HepG2 (cell line): ENCODE results near the gene MFSD12. TPM values are rescaled to one million over a fixed set of nuclear protein-coding genes. Genes with fewer than 3 reads are reported as not detected.

Experiments
- ATF7-NPFF ChIP-seq: sonication (generic); formaldehyde crosslinking; IDR thresholded peaks from 2 replicates; pipeline ENCODE4 v1.8.1; 2023; ENCODE audit warnings: mild to moderate bottlenecking, low read depth, missing genetic modification reagents, moderate library complexity
- BORCS8-MEF2B ChIP-seq: sonication (generic); formaldehyde crosslinking; IDR thresholded peaks from 2 replicates; pipeline ENCODE4 v1.8.0; 2022; ENCODE audit warnings: mild to moderate bottlenecking, missing genetic modification reagents
- FOXP1 ChIP-seq, 2 experiments: fragments of 450-650 bp in 1 of 2; IDR thresholded peaks; 2 replicates each; pipeline ENCODE4 v1.6.1; 2017 to 2018; ENCODE audit warnings: antibody characterized with exemption in 1 of 2
- GTF3A ChIP-seq: sonication (generic); formaldehyde crosslinking; conservative IDR thresholded peaks from 2 replicates; pipeline ENCODE4 v1.4.0; 2020; ENCODE audit warnings: mild to moderate bottlenecking, missing genetic modification reagents
- KLF9 ChIP-seq: IDR thresholded peaks from 2 replicates; pipeline ENCODE4 v1.6.1; 2016; ENCODE audit warnings: low read depth
- KMT2B ChIP-seq: IDR thresholded peaks from 2 replicates; pipeline ENCODE4 v1.6.1; 2016; ENCODE audit warnings: missing genetic modification reagents, missing compliant biosample characterization
- MEF2D ChIP-seq: sonication (generic); formaldehyde crosslinking; IDR thresholded peaks from 2 replicates; pipeline ENCODE4 v1.5.1; 2020; ENCODE audit warnings: mild to moderate bottlenecking, missing genetic modification reagents
- PHF8 ChIP-seq: sonication (generic); formaldehyde crosslinking; IDR thresholded peaks from 2 replicates; pipeline ENCODE4 v1.5.0; 2020; ENCODE audit warnings: missing genetic modification reagents
- POGZ ChIP-seq: sonication (generic); formaldehyde crosslinking; IDR thresholded peaks from 2 replicates; pipeline ENCODE4 v1.4.0; 2020; ENCODE audit warnings: mild to moderate bottlenecking, missing genetic modification reagents
- RFXAP ChIP-seq: sonication (generic); formaldehyde crosslinking; IDR thresholded peaks from 2 replicates; pipeline ENCODE4 v1.4.0; 2020; ENCODE audit warnings: missing genetic modification reagents, borderline replicate concordance
- SIN3B ChIP-seq: fragments of 150-350 bp; IDR thresholded peaks from 2 replicates; pipeline ENCODE4 v1.6.1; 2014; ENCODE audit warnings: low read length
- SPEN ChIP-seq: sonication (generic); formaldehyde crosslinking; IDR thresholded peaks from 2 replicates; pipeline ENCODE4 v1.5.1; 2020; ENCODE audit warnings: low read depth, mild to moderate bottlenecking, missing genetic modification reagents
- ZFP36 ChIP-seq: fragments of 150-350 bp; IDR thresholded peaks from 2 replicates; pipeline ENCODE4 v1.6.1; 2018; ENCODE audit warnings: borderline replicate concordance, low read length, low read depth; ENCODE audit not compliant: partially characterized antibody
- ZNF180 ChIP-seq: sonication (generic); formaldehyde crosslinking; IDR thresholded peaks from 2 replicates; pipeline ENCODE4 v1.4.0; 2020; ENCODE audit warnings: low read depth, missing genetic modification reagents, borderline replicate concordance
- polyA plus RNA-seq, 8 experiments: library from polyadenylated mRNA; depleted of rRNA in 3 of 8; stranded (reverse) in 7 of 8; unstranded in 1 of 8; fragments of >200 nt; fragmentation: Illumina TruSeq in 4 of 8; extraction: Trizol in 4 of 8; gene quantifications; 2 replicates each; pipeline versions ENCODE4 v1.2.1 to v1.2.3, GENCODE V29; 2011 to 2016; ENCODE audit warnings: low read depth in 4 of 8, missing spikeins in 1 of 8, mixed read lengths in 1 of 8; ENCODE audit not compliant: insufficient read depth in 1 of 8
- total RNA-seq, 5 experiments: library from RNA; depleted of rRNA; stranded (reverse); fragments of >200 nt; fragmentation: Illumina TruSeq; extraction: Trizol; gene quantifications; 2 replicates each; pipeline ENCODE4 v1.2.3, GENCODE V29; 2016; ENCODE audit warnings: low read depth in 1 of 5
- TF ChIP-seq, protein P1 (sequence below): fragments of 450-650 bp; IDR thresholded peaks from 2 replicates; pipeline ENCODE4 v1.6.1; 2017; ENCODE audit warnings: mild to moderate bottlenecking
- TF ChIP-seq, protein P2 (sequence below): sonication (generic); formaldehyde crosslinking; IDR thresholded peaks from 2 replicates; pipeline ENCODE4 v1.8.0; 2022; ENCODE audit warnings: missing genetic modification reagents, mild to moderate bottlenecking, inconsistent platforms, borderline replicate concordance
- TF ChIP-seq, protein P3 (sequence below): sonication (generic); formaldehyde crosslinking; IDR thresholded peaks from 2 replicates; pipeline ENCODE4 v1.5.0; 2020; ENCODE audit warnings: missing genetic modification reagents
- TF ChIP-seq, protein P4 (sequence below), 2 experiments: sonication (generic) in 1 of 2; formaldehyde crosslinking in 1 of 2; IDR thresholded peaks; 2 replicates each; pipeline versions ENCODE4 v1.6.1 to v1.9.0; 2014 to 2022; ENCODE audit warnings: antibody characterized with exemption in 1 of 2, borderline replicate concordance in 1 of 2, inconsistent platforms in 1 of 2, low read depth in 1 of 2, missing genetic modification reagents in 1 of 2

The MFSD12 gene
- total and polyA plus RNA-seq, 2 of the 13 experiments (the other 11 are each of a cell fraction or from before 2014, with no cell fraction given), result 27.2 to 29.1 TPM

DNA sequence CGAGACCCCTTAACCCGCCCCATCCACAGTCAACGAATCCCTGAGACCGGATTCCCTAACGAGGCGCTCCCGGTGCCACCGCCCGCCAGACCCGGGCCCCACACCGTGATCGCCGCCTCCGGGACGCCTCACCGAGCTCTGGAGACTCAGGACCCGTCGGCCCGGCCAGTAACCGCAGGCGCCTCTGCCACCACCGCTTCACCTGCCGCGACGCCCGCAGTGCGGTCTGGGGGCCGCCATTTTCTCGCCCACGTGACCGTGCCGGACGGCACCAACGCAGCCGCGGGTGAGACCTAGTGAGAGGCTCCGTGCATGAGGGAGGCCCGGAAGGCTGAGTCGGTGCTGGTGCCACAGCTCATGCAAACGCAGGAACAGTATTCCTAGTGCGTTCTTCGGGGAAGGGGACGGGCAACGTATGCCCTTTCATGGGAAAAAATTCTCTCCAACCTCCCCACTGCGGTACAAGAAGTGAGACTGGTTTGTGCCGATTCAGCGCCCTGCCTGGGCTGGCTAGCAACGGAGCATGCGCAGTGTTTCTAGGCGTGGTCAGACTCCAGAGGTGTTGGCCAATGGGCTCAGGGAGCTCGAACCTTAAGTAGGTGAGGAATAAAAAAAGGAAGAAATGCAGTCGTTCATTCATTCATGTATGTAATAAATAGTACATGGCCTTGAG lies 56.8 kb downstream of the MFSD12 start, which contains the start of gene DOHH (continued):
- peak; percentile 80 for TF ChIP-seq KMT2B (CRISPR knock-in tag)
- TF ChIP-seq POGZ (CRISPR knock-in tag), result peak; percentile 78
- peak; percentile 72; the same call in 1 of the 2 replicates for TF ChIP-seq SPEN (CRISPR knock-in tag)
- TF ChIP-seq MEF2D (CRISPR knock-in tag), result peak; percentile 43; the same call in 1 of the 2 replicates
- no peak for TF ChIP-seq FOXP1 (IDR thresholded peaks at IDR 0.05)
- no peak for TF ChIP-seq FOXP1 (CRISPR knock-in tag; IDR thresholded peaks at IDR 0.05)
- TF ChIP-seq, protein P1, sequence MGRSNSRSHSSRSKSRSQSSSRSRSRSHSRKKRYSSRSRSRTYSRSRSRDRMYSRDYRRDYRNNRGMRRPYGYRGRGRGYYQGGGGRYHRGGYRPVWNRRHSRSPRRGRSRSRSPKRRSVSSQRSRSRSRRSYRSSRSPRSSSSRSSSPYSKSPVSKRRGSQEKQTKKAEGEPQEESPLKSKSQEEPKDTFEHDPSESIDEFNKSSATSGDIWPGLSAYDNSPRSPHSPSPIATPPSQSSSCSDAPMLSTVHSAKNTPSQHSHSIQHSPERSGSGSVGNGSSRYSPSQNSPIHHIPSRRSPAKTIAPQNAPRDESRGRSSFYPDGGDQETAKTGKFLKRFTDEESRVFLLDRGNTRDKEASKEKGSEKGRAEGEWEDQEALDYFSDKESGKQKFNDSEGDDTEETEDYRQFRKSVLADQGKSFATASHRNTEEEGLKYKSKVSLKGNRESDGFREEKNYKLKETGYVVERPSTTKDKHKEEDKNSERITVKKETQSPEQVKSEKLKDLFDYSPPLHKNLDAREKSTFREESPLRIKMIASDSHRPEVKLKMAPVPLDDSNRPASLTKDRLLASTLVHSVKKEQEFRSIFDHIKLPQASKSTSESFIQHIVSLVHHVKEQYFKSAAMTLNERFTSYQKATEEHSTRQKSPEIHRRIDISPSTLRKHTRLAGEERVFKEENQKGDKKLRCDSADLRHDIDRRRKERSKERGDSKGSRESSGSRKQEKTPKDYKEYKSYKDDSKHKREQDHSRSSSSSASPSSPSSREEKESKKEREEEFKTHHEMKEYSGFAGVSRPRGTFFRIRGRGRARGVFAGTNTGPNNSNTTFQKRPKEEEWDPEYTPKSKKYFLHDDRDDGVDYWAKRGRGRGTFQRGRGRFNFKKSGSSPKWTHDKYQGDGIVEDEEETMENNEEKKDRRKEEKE, result no peak
- TF ChIP-seq, protein P2, sequence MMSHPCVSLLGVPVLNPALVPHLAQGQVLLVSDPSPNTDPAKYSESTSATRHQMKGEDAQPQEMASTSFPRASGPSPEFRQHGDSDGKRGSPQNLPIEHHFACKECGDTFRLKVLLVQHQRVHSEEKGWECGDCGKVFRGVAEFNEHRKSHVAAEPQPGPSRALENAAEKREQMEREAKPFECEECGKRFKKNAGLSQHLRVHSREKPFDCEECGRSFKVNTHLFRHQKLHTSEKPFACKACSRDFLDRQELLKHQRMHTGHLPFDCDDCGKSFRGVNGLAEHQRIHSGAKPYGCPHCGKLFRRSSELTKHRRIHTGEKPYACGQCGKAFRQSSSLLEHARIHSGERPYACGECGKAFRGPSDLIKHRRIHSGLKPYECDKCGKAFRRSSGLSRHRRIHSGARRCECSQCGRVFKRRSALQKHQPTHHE (CRISPR knock-in tag), result no peak
- TF ChIP-seq PHF8 (CRISPR knock-in tag), result peak; percentile 89
- TF ChIP-seq ZNF180 (CRISPR knock-in tag), result no peak; the same call in 1 of the 2 replicates
- no peak for TF ChIP-seq ZFP36
- peak; percentile 78; the same call in 1 of the 2 replicates for TF ChIP-seq ATF7-NPFF (CRISPR knock-in tag)
- no peak for TF ChIP-seq KLF9 (CRISPR knock-in tag)
- peak; percentile 76 for TF ChIP-seq BORCS8-MEF2B
- TF ChIP-seq, protein P3, sequence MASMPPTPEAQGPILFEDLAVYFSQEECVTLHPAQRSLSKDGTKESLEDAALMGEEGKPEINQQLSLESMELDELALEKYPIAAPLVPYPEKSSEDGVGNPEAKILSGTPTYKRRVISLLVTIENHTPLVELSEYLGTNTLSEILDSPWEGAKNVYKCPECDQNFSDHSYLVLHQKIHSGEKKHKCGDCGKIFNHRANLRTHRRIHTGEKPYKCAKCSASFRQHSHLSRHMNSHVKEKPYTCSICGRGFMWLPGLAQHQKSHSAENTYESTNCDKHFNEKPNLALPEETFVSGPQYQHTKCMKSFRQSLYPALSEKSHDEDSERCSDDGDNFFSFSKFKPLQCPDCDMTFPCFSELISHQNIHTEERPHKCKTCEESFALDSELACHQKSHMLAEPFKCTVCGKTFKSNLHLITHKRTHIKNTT (CRISPR knock-in tag), result no peak
- TF ChIP-seq RFXAP (CRISPR knock-in tag), result peak; percentile 97
- TF ChIP-seq, protein P4, sequence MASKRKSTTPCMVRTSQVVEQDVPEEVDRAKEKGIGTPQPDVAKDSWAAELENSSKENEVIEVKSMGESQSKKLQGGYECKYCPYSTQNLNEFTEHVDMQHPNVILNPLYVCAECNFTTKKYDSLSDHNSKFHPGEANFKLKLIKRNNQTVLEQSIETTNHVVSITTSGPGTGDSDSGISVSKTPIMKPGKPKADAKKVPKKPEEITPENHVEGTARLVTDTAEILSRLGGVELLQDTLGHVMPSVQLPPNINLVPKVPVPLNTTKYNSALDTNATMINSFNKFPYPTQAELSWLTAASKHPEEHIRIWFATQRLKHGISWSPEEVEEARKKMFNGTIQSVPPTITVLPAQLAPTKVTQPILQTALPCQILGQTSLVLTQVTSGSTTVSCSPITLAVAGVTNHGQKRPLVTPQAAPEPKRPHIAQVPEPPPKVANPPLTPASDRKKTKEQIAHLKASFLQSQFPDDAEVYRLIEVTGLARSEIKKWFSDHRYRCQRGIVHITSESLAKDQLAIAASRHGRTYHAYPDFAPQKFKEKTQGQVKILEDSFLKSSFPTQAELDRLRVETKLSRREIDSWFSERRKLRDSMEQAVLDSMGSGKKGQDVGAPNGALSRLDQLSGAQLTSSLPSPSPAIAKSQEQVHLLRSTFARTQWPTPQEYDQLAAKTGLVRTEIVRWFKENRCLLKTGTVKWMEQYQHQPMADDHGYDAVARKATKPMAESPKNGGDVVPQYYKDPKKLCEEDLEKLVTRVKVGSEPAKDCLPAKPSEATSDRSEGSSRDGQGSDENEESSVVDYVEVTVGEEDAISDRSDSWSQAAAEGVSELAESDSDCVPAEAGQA (IDR thresholded peaks at IDR 0.05; ENCODE audit: low read depth), result peak; percentile 66; the same call in 1 of the 2 replicates
- TF ChIP-seq, protein P4 (CRISPR knock-in tag; IDR thresholded peaks at IDR 0.05; ENCODE audit: borderline replicate concordance), result no peak
- no peak for TF ChIP-seq GTF3A (CRISPR knock-in tag)
- TF ChIP-seq SIN3B, result peak; percentile 78; the same call in 1 of the 2 replicates
